H1 (cell line): ENCODE results near the gene COL19A1. TPM values are rescaled to one million over a fixed set of nuclear protein-coding genes. Genes with fewer than 3 reads are reported as not detected.
A peak's percentile ranks its signal among the peaks of the same experiment; 100 is the strongest.

Source experiments
- ASH2L ChIP-seq: fragments of 200-600, 300-600 bp; sonication (generic); IDR thresholded peaks from one replicate; pipeline ENCODE4 v1.7.1; 2017; ENCODE audit warnings: low read length
- KDM5A ChIP-seq: fragments of 200-600 bp; IDR thresholded peaks from 2 replicates; pipeline ENCODE4 v1.7.1; 2012; ENCODE audit warnings: mild to moderate bottlenecking, low read length, inconsistent platforms, mixed read lengths
- POU5F1 ChIP-seq: IDR thresholded peaks from 2 replicates; pipeline ENCODE4 v1.6.1; 2011; ENCODE audit warnings: low read depth, mild to moderate bottlenecking, low read length, moderate library complexity
- RAD21 ChIP-seq, 2 experiments: IDR thresholded peaks in 1 of 2; conservative IDR thresholded peaks in 1 of 2; 2 replicates each; pipeline ENCODE4 v1.6.1; 2011; ENCODE audit warnings: low read depth in 2 of 2, low read length in 2 of 2, improper control_type of control experiment in 1 of 2, inconsistent platforms in 1 of 2, mild to moderate bottlenecking in 1 of 2, moderate library complexity in 1 of 2
- SAP30 ChIP-seq: fragments of 300-600 bp; sonication (generic); IDR thresholded peaks from 2 replicates; pipeline ENCODE4 v1.7.1; 2012; ENCODE audit warnings: low read length, moderate library complexity, mild to moderate bottlenecking, inconsistent platforms; ENCODE audit not compliant: insufficient read depth, insufficient replicate concordance
- SRF ChIP-seq: IDR thresholded peaks from 2 replicates; pipeline ENCODE4 v1.6.1; 2011; ENCODE audit warnings: mild to moderate bottlenecking, low read depth, low read length, moderate library complexity
- TAF7 ChIP-seq: optimal IDR thresholded peaks from 2 replicates; pipeline ENCODE3; 2011; ENCODE audit warnings: low read depth, mild to moderate bottlenecking, inconsistent platforms, low read length, moderate library complexity, borderline replicate concordance
- polyA plus RNA-seq, 7 experiments: library from polyadenylated mRNA; depleted of rRNA in 3 of 7; stranded (reverse) in 5 of 7; unstranded in 2 of 7; fragments of >200 nt in 5 of 7; fragments of 200-250 nt in 2 of 7; gene quantifications; 1 replicate in 5 of 7; 2 replicates in 1 of 7; 4 replicates in 1 of 7; pipeline versions ENCODE4 v1.2.1 to v1.2.3, GENCODE V29; 2011 to 2013; ENCODE audit warnings: missing spikeins in 2 of 7, mixed read lengths in 2 of 7
- total RNA-seq: library from RNA; stranded (reverse); fragmentation: NEBNext Ultra II Directional; extraction: Animal tissue kit (Norgen Biotek cat#: 25700); gene quantifications from 2 replicates; pipeline ENCODE4 v1.2.1, GENCODE V29; 2021
- TF ChIP-seq, protein P1 (sequence below): IDR thresholded peaks from 2 replicates; pipeline ENCODE4 v1.6.1; 2012; ENCODE audit warnings: inconsistent platforms
- TF ChIP-seq, protein P2 (sequence below): IDR thresholded peaks from 2 replicates; pipeline ENCODE4 v1.6.1; 2012; ENCODE audit warnings: inconsistent platforms

The COL19A1 gene
- total and polyA plus RNA-seq, 2 of the 8 experiments (the other 6 are each of a cell fraction or from before 2014, with no cell fraction given): not detected

DNA sequence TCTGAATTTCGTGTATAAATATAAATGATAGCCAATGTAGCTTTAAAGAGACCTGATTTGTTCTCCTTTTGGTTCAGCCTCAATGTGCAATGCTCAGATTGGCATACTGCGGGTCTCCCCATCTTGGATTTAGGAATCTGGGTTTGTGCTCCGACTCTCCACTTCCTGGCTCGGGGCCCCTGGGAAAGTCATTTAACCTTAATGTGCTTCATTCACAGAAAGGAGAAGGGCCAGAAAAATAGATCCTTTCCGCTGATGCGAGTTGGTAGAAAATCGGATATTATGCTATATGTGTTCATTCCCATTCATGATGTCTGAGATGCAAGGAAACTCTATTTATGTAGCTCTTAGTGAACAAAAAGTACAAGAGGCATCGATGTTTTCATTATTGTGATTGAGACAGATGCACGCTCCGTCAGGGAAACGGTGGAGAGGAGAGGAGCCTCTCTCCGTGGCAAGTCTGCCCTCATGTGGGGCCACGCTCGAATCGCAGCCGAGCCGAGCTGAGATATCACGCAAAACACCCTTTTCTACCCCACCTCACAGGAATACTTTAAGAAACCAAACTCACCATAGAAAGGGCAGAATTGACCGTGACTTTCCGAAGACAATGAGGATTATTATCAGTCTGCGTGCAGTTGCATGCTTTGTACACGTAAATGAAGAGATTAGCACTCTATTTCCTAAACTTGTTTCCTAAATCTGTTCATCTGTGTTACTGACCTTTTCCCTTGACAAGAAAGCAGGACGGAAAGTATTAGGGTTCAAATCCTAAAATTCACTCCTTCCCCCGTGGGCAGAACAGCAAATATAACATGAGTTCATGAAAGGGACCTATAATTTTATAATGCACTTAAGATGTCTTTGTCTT, 300.0 kb downstream of the COL19A1 start (continued):
- TF ChIP-seq RAD21 (IDR thresholded peaks at IDR 0.05 in 1 of 2, conservative IDR thresholded peaks at IDR 0.05 in 1 of 2; ENCODE audit: low read depth in 2 of 2, low read length in 2 of 2) (peak; percentile 91 to 94), SAP30 (no peak), ASH2L (peak; percentile 19), KDM5A (no peak), POU5F1 (no peak), SRF (no peak), TAF7 (no peak)
- TF ChIP-seq, protein P1, sequence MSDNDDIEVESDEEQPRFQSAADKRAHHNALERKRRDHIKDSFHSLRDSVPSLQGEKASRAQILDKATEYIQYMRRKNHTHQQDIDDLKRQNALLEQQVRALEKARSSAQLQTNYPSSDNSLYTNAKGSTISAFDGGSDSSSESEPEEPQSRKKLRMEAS: no peak
- TF ChIP-seq, protein P2, sequence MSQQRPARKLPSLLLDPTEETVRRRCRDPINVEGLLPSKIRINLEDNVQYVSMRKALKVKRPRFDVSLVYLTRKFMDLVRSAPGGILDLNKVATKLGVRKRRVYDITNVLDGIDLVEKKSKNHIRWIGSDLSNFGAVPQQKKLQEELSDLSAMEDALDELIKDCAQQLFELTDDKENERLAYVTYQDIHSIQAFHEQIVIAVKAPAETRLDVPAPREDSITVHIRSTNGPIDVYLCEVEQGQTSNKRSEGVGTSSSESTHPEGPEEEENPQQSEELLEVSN: no peak
